PC-9 (cell line): ENCODE results near the gene PRDM12. TPM values are rescaled to one million over a fixed set of nuclear protein-coding genes. Genes with fewer than 3 reads are reported as not detected.

Experiments used
- BruUV-seq: library from RNA; stranded (reverse); fragments of 400-500 nt; replicated peaks from 2 replicates; lab custom pipeline; 2021; lab: Mats Ljungman, UMichigan
- CTCF ChIA-PET: fragments of 300-600 bp; sonication (Branson Sonifier 250); formaldehyde crosslinking; loops from one replicate; lab custom pipeline; 2022; ENCODE audit warnings: antibody characterized with exemption; lab: Charles Lee
- POLR2A ChIA-PET: fragments of 300-600 bp; sonication (Branson Sonifier 250); formaldehyde crosslinking; loops from one replicate; lab custom pipeline; 2022; ENCODE audit warnings: antibody characterized with exemption; ENCODE audit not compliant: unreplicated experiment; lab: Charles Lee
- DNase-seq, 2 experiments: peaks; one replicate each; pipeline versions ENCODE4 v3.0.0 to v3.0.0-alpha.2; 2015 to 2022; ENCODE audit warnings: mixed read lengths in 1 of 2
- H2AFZ ChIP-seq: fragments of 200-600 bp; sonication (generic); 2 replicates; pipeline ENCODE4 v1.8.1; 2017; ENCODE audit warnings: antibody characterized with exemption
- H3F3A ChIP-seq: fragments of 200-600 bp; sonication (generic); 2 replicates; pipeline ENCODE4 v1.8.1; 2017; ENCODE audit warnings: antibody characterized with exemption, mild to moderate bottlenecking, low read depth; ENCODE audit not compliant: insufficient read depth
- H3K27ac ChIP-seq: fragments of 200-600 bp; sonication (generic); 2 replicates; pipeline ENCODE4 v1.6.1; 2016; ENCODE audit warnings: mixed run types
- H3K27me3 ChIP-seq: fragments of 200-600 bp; sonication (generic); 2 replicates; pipeline ENCODE4 v1.6.1; 2016; ENCODE audit warnings: low read depth, mixed run types; ENCODE audit not compliant: insufficient read depth
- H3K36me3 ChIP-seq: fragments of 200-600 bp; sonication (generic); 2 replicates; pipeline ENCODE4 v1.6.1; 2016; ENCODE audit warnings: low read depth, mixed run types
- H3K4me1 ChIP-seq: fragments of 200-600 bp; sonication (generic); replicated peaks from 2 replicates; pipeline ENCODE4 v1.6.1; 2016; ENCODE audit warnings: mixed run types; ENCODE audit not compliant: insufficient read depth
- H3K4me2 ChIP-seq: fragments of 200-600 bp; sonication (generic); 2 replicates; pipeline ENCODE4 v1.6.1; 2017; ENCODE audit warnings: mixed run types
- H3K4me3 ChIP-seq: fragments of 200-600 bp; sonication (generic); 2 replicates; pipeline ENCODE4 v1.6.1; 2016; ENCODE audit warnings: mixed run types
- H3K79me2 ChIP-seq: fragments of 200-600 bp; sonication (generic); 2 replicates; pipeline ENCODE4 v1.6.1; 2017; ENCODE audit warnings: low read depth, mixed run types
- H3K9me2 ChIP-seq: fragments of 200-600 bp; sonication (generic); 2 replicates; pipeline ENCODE4 v1.8.1; 2017; ENCODE audit warnings: mild to moderate bottlenecking; ENCODE audit not compliant: insufficient read depth
- H3K9me3 ChIP-seq: fragments of 200-600 bp; sonication (generic); 2 replicates; pipeline ENCODE4 v1.8.1; 2016; ENCODE audit warnings: low read depth; ENCODE audit not compliant: insufficient read depth
- H4K20me1 ChIP-seq: fragments of 200-600 bp; sonication (generic); 2 replicates; pipeline ENCODE4 v1.8.1; 2017; ENCODE audit not compliant: insufficient read depth
- CTCF ChIP-seq: fragments of 200-600 bp; sonication (generic); conservative IDR thresholded peaks from 2 replicates; pipeline ENCODE4 v1.6.1; 2017; ENCODE audit warnings: mixed run types, antibody characterized with exemption, mild to moderate bottlenecking, moderate library complexity
- EZH2 ChIP-seq: fragments of 200-600 bp; sonication (generic); IDR thresholded peaks from 2 replicates; pipeline ENCODE4 v1.8.0; 2017; ENCODE audit warnings: antibody characterized with exemption, low read depth
- intact Hi-C: fragments of 100-400 bp; cut with micrococcal nuclease; formaldehyde crosslinking; loops from one replicate; pipeline ENCODE4 v1.10.0; 2022; ENCODE audit not compliant: unreplicated experiment
- total RNA-seq: library from RNA; stranded (reverse); gene quantifications from 2 replicates; pipeline ENCODE4 v1.2.3, GENCODE V29; 2021

Gene PRDM12
- total RNA-seq, 1 experiment from 2014 or later = 0.46 TPM

- no TSS peak for BruUV-seq
- Histone ChIP-seq H4K20me1 (no peaks in the 10 kb centered on the region), H3K9me3 (no peaks in the 10 kb centered on the region), H3K27me3 (no peaks in the 10 kb centered on the region), H3K4me3 (no peak overlapping the region), H2AFZ (no peak overlapping the region), H3F3A (peaks cover 5% of the 10 kb centered on the region; the same call in 1 of the 2 replicates), H3K36me3 (no peaks in the 10 kb centered on the region), H3K4me1 (no peaks in the 10 kb centered on the region), H3K27ac (no peak overlapping the region), H3K4me2 (no peak overlapping the region), H3K9me2 (no peaks in the 10 kb centered on the region), H3K79me2 (no peaks in the 10 kb centered on the region)
- intact Hi-C loops = no loop called here
- CTCF ChIA-PET = no interaction called here
- no peak for DNase-seq
- POLR2A ChIA-PET = no interaction called here
- TF ChIP-seq EZH2 (no peak), CTCF (no peak)
These were observed 21.5 kb upstream of the PRDM12 start for GRCh38 chr9:130642926-130643325.

- Histone ChIP-seq H3K27me3 (no peaks in the 10 kb centered on the region), H3K9me3 (no peaks in the 10 kb centered on the region), H3K79me2 (no peaks in the 10 kb centered on the region), H3K27ac (no peak overlapping the region), H3K9me2 (no peaks in the 10 kb centered on the region), H2AFZ (no peak overlapping the region), H3K4me3 (no peak overlapping the region), H3K4me2 (no peak overlapping the region), H3K4me1 (no peaks in the 10 kb centered on the region), H3F3A (no peaks in the 10 kb centered on the region), H4K20me1 (no peaks in the 10 kb centered on the region), H3K36me3 (no peaks in the 10 kb centered on the region)
- BruUV-seq = no TSS peak
- no peak for TF ChIP-seq CTCF
- TF ChIP-seq EZH2 = no peak
- POLR2A ChIA-PET = interaction anchor here (0.6 kb wide), 1 partner anchor 349 kb away, joined by 5 read pairs; no protein-coding TSS in a partner anchor
- intact Hi-C loops = no loop called here
- DNase-seq = no peak
- CTCF ChIA-PET = interaction anchor here (0.5 kb wide), 1 partner anchor 8 kb away, joined by 7 read pairs; no protein-coding TSS in a partner anchor
These were observed 13.2 kb upstream of the PRDM12 start for GRCh38 chr9:130651221-130651620.

- H3K9me3 ChIP-seq = no peaks in the 10 kb centered on the region
- no peak overlapping the region for H2AFZ ChIP-seq
- H3K27ac ChIP-seq = no peak overlapping the region
- intact Hi-C loops = no loop called here
- no peaks in the 10 kb centered on the region for H3K4me1 ChIP-seq
- no peak for DNase-seq
- ChIA-PET CTCF (interaction anchor here (0.5 kb wide), 1 partner anchor 8 kb away, joined by 7 read pairs; no protein-coding TSS in a partner anchor), POLR2A (no interaction called here)
- no peaks in the 10 kb centered on the region for H4K20me1 ChIP-seq
- no TSS peak for BruUV-seq
- no peak overlapping the region for H3K4me3 ChIP-seq
- H3K4me2 ChIP-seq = no peak overlapping the region
- no peaks in the 10 kb centered on the region for H3K27me3 ChIP-seq
- TF ChIP-seq EZH2 (no peak), CTCF (no peak)
- H3K36me3 ChIP-seq = no peaks in the 10 kb centered on the region
- no peaks in the 10 kb centered on the region for H3K9me2 ChIP-seq
- no peaks in the 10 kb centered on the region for H3F3A ChIP-seq
- H3K79me2 ChIP-seq = no peaks in the 10 kb centered on the region
These were observed 12.6 kb upstream of the PRDM12 start for GRCh38 chr9:130651752-130652151.
